Stimulated activated CD4-positive, alpha-beta T cell treated with anti-CD3 and anti-CD28 coated beads, Interleukin-15, amount 100 ng/mL, for 1 hour (primary cell): Measurements from ENCODE around the gene FYN.
"Not testable (repeated sequence)": the region's sequence is repeated elsewhere in the genome, so short reads cannot be mapped to it uniquely, and the experiment has no call there.

Experiments
- DNase-seq, 2 donors: peaks; one replicate each; pipeline ENCODE4 v3.0.0-alpha.2; 2020; ENCODE audit warnings: low read depth in 1 of 2, low spot score in 1 of 2

Gene FYN

GRCh38 chr6:111835398-111835797, 37.9 kb downstream of the FYN start:
- not testable (repeated sequence) for DNase-seq

- no peak for DNase-seq
Observed at GRCh38 chr6:111834356-111834755, 38.9 kb downstream of the FYN start.

DNA sequence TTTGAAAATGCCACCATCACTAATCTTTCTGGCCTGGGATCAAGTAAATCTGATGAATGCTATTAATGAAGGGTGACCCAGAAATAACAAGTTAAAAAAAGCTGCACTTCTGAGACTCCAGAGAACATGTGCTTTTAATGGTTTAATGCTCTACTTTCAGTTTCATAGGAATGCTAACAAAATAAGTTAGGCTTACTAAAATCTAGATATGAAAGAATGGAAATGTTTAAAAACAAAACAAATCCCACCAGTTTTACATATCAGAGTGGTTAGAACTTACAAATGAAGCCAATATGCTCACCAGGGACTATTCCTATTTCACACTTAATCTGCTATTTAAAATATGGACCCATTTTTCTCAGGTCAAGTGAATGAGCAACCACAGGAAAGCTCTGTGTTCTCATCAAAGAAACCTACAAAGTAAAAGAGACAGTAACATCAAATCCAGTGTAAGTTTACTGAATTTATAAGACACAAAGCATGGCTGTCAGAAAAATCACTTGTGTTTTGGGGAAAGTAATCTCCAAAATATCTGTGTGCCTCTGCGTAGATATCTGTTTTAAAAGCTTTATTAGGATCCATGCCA, 40.3 kb downstream of the FYN start:
- DNase-seq: no peak

- no peak for DNase-seq
Observed at GRCh38 chr6:111831408-111831807, 41.8 kb downstream of the FYN start.

- no peak for DNase-seq
Observed at GRCh38 chr6:111829998-111830397, 43.3 kb downstream of the FYN start.

DNA sequence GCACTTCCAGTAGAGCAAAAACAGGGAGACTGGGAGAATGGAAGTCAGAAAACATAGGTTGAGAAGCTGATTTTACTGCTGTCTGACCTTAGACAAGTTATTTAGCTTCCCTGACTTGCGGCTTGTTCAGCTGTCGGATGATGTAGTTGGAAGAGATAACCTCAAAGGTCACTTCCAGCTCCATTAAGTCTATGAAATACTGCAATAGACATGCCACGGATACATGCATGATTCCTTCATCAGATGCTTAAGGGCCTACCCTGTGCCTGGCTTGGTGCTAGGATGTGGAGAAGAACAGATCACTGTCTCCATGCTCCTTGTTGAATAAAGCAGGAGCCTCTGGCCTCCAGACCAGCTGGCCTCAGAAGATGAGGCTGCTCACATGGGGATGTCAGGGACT, 43.7 kb downstream of the FYN start:
- no peak for DNase-seq

GRCh38 chr6:111828809-111829208, 44.4 kb downstream of the FYN start:
- DNase-seq: no peak

DNA sequence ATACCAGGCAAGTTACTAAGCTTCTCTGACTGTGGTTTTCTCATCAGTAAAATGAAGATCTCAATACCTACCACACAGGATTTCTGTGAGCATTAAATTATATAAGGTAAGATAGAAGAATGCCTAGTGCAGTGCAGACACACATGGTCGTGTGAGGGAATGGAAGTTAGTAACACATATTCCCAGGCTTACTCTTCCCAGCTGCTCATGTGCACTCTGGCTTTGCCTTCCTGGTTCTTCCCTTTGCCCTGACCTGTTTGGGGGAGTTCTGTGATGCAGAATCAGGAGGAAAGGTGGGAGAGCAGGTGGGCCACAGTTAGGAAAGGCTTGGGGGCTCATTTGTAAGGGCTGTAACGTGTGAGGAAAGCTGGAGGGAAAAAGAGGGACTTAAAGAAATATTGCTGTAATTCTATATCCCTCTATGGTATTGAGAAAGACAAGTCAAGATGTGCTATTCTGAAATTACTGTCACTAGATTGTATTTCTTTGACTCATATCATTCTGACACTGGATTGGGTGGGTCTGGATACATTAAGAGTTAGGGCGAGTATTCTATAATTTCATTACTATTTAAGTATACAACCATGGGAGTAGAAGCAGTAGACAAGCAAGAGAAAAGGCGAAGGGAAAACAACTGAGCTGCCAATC, 47.7 kb downstream of the FYN start:
- no peak for DNase-seq

- DNase-seq: no peak
Observed at GRCh38 chr6:111824608-111825337, 48.5 kb downstream of the FYN start.

GRCh38 chr6:111823831-111824607, 49.2 kb downstream of the FYN start:
- no peak for DNase-seq

GRCh38 chr6:111823012-111823411, 50.2 kb downstream of the FYN start:
- no peak for DNase-seq

- DNase-seq: no peak
Observed at GRCh38 chr6:111819458-111819857, 53.8 kb downstream of the FYN start.

DNA sequence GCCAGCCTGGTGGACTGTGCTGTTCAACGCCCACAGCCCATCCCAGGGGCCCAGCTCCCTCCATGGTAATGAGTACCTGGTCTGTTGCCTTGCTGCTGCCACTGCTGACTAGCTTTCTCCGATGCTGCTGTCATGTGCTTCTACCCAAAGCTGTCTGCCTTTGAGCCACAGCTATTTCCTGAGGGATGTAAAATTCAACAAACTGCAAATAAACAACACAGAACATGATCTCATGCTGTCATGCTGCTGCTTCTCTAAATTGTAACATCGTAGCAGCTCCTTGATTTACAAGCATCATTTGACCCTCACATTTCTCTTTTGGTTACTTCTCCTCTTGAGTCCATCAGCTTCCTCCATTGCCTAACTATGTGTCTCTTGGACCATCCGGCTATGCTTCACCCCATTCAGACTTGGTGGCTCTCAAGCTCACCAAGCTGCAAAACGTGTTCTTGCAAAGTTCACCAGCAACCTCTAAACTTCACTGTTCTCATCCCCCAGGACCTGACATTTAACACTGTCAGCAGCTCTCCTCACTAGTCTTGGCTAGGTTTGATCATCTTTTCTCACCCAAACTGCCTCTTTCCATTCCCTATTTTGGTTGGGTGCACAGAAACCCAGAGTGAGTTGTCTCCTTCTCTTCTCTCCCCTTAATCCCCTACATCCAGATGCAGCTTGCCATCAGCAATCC, 54.6 kb downstream of the FYN start:
- no peak for DNase-seq

DNA sequence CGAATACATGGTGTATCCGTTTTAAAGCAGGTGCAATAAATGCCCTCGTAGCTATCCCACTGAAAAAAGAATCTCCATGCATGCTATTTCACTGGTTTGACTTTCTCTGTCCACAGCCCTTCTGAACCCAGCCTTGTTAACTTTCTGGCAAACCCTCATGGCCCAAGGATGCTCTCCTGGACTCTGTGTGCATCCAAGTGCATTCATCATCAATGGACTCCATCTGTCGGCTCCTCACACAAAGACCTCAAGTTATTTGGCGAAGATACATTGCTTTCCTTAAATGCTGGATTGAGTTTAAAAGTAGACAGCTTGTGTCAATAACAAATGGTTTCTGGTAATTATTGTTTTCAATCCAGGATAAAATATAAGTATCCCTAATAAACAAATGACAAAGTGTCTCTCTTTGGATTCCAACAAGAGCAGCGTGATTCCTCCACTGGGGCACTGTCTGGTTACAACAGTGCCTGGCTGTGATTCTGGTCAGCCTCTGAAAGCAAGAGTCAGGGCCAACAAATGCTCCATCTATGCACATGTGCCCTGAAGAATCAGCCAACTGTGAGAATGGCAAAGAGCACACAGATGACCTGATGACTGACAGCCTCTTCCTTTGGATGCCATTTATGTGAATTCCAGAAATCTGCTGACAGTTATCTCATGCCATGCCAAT, 55.7 kb downstream of the FYN start:
- no peak for DNase-seq

DNA sequence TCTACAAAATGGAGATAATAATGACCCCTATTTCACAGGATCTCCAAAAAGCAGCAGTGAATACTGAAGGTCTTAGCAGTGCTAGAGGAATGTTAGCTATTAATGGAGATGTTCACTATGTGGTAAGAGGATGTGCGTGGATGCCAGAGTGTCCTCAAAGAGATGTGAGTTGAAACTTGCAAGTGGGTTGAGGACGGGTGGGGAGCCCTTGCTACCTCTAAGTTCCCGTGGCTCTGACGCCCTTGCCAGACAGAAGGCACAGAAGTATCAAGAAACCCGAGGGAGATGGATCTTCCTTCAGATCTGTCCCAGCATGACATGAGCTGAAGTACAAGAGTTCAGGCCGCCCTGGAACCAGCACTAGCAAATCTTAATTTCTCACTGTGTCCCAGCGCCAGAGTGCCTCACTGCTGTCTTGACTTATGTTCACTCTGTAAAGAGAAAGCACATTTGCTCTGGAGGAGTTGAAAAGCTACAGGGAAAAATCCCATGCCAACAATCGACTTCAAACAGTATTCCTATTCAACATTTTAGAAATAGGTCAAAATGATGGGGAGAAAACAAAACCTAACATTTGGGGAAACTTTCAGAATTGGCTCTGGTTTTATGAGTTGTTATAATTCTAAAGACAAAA, 59.5 kb downstream of the FYN start:
- DNase-seq: no peak

- no peak for DNase-seq
Observed at GRCh38 chr6:111813237-111813636, 60.0 kb downstream of the FYN start.

DNA sequence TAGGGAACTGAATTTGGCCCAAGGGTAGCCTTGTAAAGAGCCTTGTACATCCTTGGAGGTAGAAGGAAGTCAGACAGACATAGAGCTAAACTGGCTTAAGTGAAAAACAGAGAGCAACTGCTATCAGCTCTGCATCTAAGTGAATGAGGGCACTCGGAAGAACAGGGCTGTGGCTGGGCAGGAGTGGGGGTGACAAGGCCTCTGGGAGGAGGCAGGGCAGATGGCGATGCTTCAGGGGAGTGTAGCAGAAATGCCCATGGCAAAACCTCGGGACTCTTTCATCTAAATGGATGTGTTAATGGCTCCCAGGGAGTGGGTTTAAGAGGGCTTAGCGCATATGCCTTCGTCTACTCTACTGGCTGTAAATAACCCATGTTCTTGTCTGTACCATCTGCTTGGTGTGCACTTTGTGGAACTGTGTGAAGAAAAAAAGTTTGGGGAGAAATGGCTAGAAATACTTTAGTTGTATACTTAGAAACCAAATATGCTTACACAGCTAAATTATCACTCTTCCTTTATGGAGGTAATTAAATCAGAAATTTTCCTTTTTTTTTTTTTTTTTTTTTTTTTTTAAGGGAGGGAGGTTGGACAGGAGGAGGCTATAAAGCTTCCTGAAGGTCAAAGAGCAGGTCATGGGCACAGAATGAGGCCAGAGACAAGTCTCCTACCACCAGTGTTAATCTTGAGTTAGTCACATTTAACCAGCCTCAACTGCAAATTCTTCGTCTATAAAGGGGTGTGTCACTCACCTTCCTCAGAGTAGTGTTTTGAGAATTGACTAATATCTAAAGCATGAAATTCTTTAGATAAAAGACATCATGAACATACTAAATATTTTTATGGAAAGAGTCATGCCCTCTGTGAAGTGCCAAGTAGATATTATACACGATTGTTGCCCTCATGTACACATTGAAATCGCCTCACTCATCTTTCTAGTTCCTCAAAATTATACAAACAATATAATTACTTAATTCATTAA, 60.9 kb downstream of the FYN start:
- no peak for DNase-seq

DNA sequence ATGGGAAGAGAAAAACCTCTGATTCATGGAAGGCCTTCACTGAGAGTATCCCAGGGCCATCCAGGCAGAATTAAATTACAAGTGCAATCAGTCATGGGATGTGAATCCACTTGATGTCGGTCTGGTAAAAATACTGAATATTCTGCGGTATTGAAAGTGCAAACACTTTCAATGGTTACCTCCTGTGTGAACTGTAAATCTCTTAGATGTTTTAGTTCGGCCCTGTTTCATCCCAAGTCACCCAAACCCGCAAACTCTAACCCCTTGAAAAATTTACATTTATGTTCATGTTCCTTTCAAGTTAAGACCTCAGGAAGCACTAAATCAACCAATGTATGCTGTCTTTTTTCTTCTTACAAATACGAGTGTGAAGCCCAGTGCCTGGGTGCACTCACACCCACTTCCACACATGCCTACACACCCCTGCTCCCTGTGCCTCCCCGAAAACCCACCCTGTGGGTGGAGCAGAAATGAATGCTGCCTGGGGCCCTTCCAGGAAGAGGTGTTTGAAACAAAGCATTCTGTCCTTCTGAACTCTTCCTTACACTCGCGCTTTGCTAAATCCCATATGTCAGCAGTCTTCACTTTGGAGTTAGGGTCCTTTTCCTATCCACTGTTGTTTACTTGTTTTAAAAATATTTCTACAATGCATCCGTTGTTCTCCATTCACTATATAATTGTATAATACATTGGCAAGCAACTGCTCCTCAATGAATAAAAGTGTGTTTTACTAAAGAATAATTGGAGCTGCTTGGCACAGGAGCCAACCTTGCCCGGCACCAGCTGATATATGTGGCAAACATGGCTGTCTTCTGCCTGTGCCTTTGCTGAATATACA, 62.7 kb downstream of the FYN start:
- no peak for DNase-seq
